GM23338 (cell line): Measurements from ENCODE around the gene C11orf65. TPM values are rescaled to one million over a fixed set of nuclear protein-coding genes. Genes with fewer than 3 reads are reported as not detected.
"Not testable (repeated sequence)": the region's sequence is repeated elsewhere in the genome, so short reads cannot be mapped to it uniquely, and the experiment has no call there.

Experiments
- ATAC-seq: fragments of 200-7000 bp; cut with Tn5 transposase; 3 replicates; pipeline ENCODE4 v1.9.1; 2020
- DNase-seq: peaks from one replicate; pipeline ENCODE4 v3.0.0-alpha.2; 2015; ENCODE audit warnings: low spot score
- H2AFZ ChIP-seq: fragments of 200-600 bp; sonication (generic); 2 replicates; pipeline ENCODE4 v1.8.0; 2016; ENCODE audit warnings: antibody characterized with exemption, mild to moderate bottlenecking, moderate library complexity
- H3F3A ChIP-seq: fragments of 200-600 bp; sonication (generic); replicated peaks from 2 replicates; pipeline ENCODE4 v1.8.0; 2017; ENCODE audit warnings: antibody characterized with exemption, mixed run types, low read depth
- H3K27ac ChIP-seq: fragments of 200-600 bp; sonication (generic); 2 replicates; pipeline ENCODE4 v1.6.1; 2016; ENCODE audit warnings: low read depth
- H3K27me3 ChIP-seq: fragments of 200-600 bp; sonication (generic); 2 replicates; pipeline ENCODE4 v1.8.0; 2016; ENCODE audit warnings: mild to moderate bottlenecking, mixed run types, moderate library complexity; ENCODE audit not compliant: insufficient read depth
- H3K36me3 ChIP-seq: fragments of 200-600 bp; sonication (generic); 2 replicates; pipeline ENCODE4 v1.8.0; 2016; ENCODE audit warnings: mild to moderate bottlenecking; ENCODE audit not compliant: insufficient read depth
- H3K4me1 ChIP-seq: fragments of 200-600 bp; sonication (generic); 2 replicates; pipeline ENCODE4 v1.8.0; 2016; ENCODE audit warnings: mild to moderate bottlenecking, moderate library complexity; ENCODE audit not compliant: insufficient read depth
- H3K4me2 ChIP-seq: fragments of 200-600 bp; sonication (generic); 2 replicates; pipeline ENCODE4 v1.7.1; 2017; ENCODE audit warnings: mixed run types
- H3K4me3 ChIP-seq: fragments of 200-600 bp; sonication (generic); 2 replicates; pipeline ENCODE4 v1.6.1; 2016; ENCODE audit warnings: mixed run types
- H3K79me2 ChIP-seq: fragments of 200-600 bp; sonication (generic); replicated peaks from 2 replicates; pipeline ENCODE4 v1.8.0; 2017; ENCODE audit warnings: mild to moderate bottlenecking; ENCODE audit not compliant: insufficient read depth
- H3K9me2 ChIP-seq: fragments of 200-600 bp; sonication (generic); 2 replicates; pipeline ENCODE4 v1.8.0; 2017; ENCODE audit not compliant: insufficient read depth
- H4K20me1 ChIP-seq: fragments of 200-600 bp; sonication (generic); replicated peaks from 2 replicates; pipeline ENCODE4 v1.8.0; 2017; ENCODE audit warnings: mild to moderate bottlenecking; ENCODE audit not compliant: insufficient read depth
- H3K27ac Mint-ChIP-seq: 2 replicates; pipeline ENCODE4 v1.8.0; 2020; ENCODE audit warnings: inconsistent platforms, mild to moderate bottlenecking, moderate library complexity, mixed read lengths
- H3K27me3 Mint-ChIP-seq: 3 replicates; pipeline ENCODE4 v1.8.0; 2022; ENCODE audit warnings: low read depth, mild to moderate bottlenecking, moderate library complexity, mixed read lengths, inconsistent platforms; ENCODE audit not compliant: insufficient read depth, poor library complexity
- H3K36me3 Mint-ChIP-seq: 3 replicates; pipeline ENCODE4 v1.8.0; 2021; ENCODE audit warnings: low read depth, mild to moderate bottlenecking, inconsistent platforms, moderate library complexity, mixed read lengths
- H3K4me1 Mint-ChIP-seq: 3 replicates; pipeline ENCODE4 v1.8.0; 2020; ENCODE audit warnings: mild to moderate bottlenecking, inconsistent platforms, mixed read lengths
- H3K4me3 Mint-ChIP-seq: 3 replicates; pipeline ENCODE4 v1.8.0; 2021; ENCODE audit warnings: moderate library complexity, mild to moderate bottlenecking, inconsistent platforms, mixed read lengths
- H3K9me3 Mint-ChIP-seq: 3 replicates; pipeline ENCODE4 v1.8.0; 2020; ENCODE audit warnings: moderate library complexity, mild to moderate bottlenecking, inconsistent platforms, mixed read lengths
- ETS1 ChIP-seq: IDR thresholded peaks from 2 replicates; pipeline ENCODE4 v1.6.1; 2016; ENCODE audit warnings: antibody characterized with exemption
- JUNB ChIP-seq: IDR thresholded peaks from one replicate; pipeline ENCODE4 v1.6.1; 2016; ENCODE audit warnings: antibody characterized with exemption; ENCODE audit not compliant: unreplicated experiment
- ZNF331 ChIP-seq: fragments of 250-450 bp; sonication (Bioruptor Pico); IDR thresholded peaks from 2 replicates; pipeline ENCODE4 v1.5.0; 2020; ENCODE audit warnings: low read depth, mild to moderate bottlenecking, moderate library complexity
- polyA plus RNA-seq: library from polyadenylated mRNA; unstranded; fragments of >200 nt; fragmentation: Nextera tagmentation; extraction: Ambion mirVana; gene quantifications from 2 replicates; pipeline ENCODE4 v1.2.1, GENCODE V29; 2016
- total RNA-seq: library from RNA; depleted of rRNA; stranded (reverse); fragments of >200 nt; shearing (Covaris generic); gene quantifications from 2 replicates; pipeline ENCODE4 v1.2.3, GENCODE V29; 2014
- TF ChIP-seq, protein P1 (sequence below), 2 experiments: fragments of 200-600 bp in 1 of 2; sonication (generic) in 1 of 2; conservative IDR thresholded peaks; 2 replicates each; pipeline versions ENCODE4 v1.5.1 to v1.6.1; 2016 to 2017; ENCODE audit warnings: antibody characterized with exemption in 2 of 2, low read depth in 2 of 2, mild to moderate bottlenecking in 2 of 2, moderate library complexity in 1 of 2
- TF ChIP-seq, protein P2 (sequence below): fragments of 250-450 bp; sonication (Bioruptor Pico); IDR thresholded peaks from 2 replicates; pipeline ENCODE4 v1.5.0; 2020; ENCODE audit warnings: mild to moderate bottlenecking, moderate library complexity

The C11orf65 gene
- total and polyA plus RNA-seq, 2 experiments from 2014 or later: 0.21 to 1.7 TPM

GRCh38 chr11:108417551-108417950 lies 49.8 kb downstream of the C11orf65 start:
- H3K4me2 ChIP-seq, ATAC-seq, H3K27me3 ChIP-seq, H3K36me3 ChIP-seq, H3K27ac ChIP-seq, H3K4me3 Mint-ChIP-seq, H3K4me1 ChIP-seq, H4K20me1 ChIP-seq, H3K27me3 Mint-ChIP-seq, H2AFZ ChIP-seq, H3K9me2 ChIP-seq, H3K79me2 ChIP-seq, H3K4me1 Mint-ChIP-seq, H3K4me3 ChIP-seq, H3F3A ChIP-seq, H3K36me3 Mint-ChIP-seq, H3K27ac Mint-ChIP-seq: not testable (repeated sequence)
- peak; percentile 41 for DNase-seq
- peaks cover 15% of the 10 kb centered on the region for H3K9me3 Mint-ChIP-seq
- TF ChIP-seq, protein P1, sequence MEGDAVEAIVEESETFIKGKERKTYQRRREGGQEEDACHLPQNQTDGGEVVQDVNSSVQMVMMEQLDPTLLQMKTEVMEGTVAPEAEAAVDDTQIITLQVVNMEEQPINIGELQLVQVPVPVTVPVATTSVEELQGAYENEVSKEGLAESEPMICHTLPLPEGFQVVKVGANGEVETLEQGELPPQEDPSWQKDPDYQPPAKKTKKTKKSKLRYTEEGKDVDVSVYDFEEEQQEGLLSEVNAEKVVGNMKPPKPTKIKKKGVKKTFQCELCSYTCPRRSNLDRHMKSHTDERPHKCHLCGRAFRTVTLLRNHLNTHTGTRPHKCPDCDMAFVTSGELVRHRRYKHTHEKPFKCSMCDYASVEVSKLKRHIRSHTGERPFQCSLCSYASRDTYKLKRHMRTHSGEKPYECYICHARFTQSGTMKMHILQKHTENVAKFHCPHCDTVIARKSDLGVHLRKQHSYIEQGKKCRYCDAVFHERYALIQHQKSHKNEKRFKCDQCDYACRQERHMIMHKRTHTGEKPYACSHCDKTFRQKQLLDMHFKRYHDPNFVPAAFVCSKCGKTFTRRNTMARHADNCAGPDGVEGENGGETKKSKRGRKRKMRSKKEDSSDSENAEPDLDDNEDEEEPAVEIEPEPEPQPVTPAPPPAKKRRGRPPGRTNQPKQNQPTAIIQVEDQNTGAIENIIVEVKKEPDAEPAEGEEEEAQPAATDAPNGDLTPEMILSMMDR (conservative IDR thresholded peaks at IDR 0.05; ENCODE audit: low read depth in 2 of 2): peak; percentile 50 to 76

DNA sequence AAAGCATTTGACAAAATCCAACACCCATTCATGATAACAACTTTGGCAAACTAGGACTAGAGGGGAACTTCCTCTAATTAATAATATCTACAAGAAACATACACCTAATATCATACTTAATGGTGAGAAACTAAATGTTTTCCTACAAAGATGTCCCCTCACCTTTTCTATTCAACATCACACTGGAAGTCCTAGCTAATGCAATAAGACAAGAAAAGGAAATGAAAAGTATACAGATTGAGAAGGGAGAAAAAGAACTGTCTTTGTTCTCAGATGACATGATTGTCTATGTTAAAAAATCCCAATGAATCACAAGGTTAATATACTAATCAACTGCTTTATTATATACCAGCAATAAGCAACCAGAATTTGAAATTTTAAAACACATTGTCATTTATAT lies 52.4 kb downstream of the C11orf65 start:
- Histone ChIP-seq H3K9me2 (no peaks in the 10 kb centered on the region), H3K4me3 (no peak overlapping the region), H2AFZ (no peak overlapping the region), H3K36me3 (peaks cover 6% of the 10 kb centered on the region; the same call in 1 of the 2 replicates), H3K27ac (no peak overlapping the region), H3K79me2 (no peaks in the 10 kb centered on the region), H4K20me1 (no peaks in the 10 kb centered on the region), H3K4me2 (no peak overlapping the region), H3F3A (no peaks in the 10 kb centered on the region), H3K27me3 (no peaks in the 10 kb centered on the region), H3K4me1 (no peaks in the 10 kb centered on the region)
- ATAC-seq: no peak
- Mint-ChIP-seq H3K27me3 (peaks cover 3% of the 10 kb centered on the region), H3K27ac (no peak overlapping the region), H3K4me3 (no peak overlapping the region), H3K36me3 (no peaks in the 10 kb centered on the region), H3K9me3 (peaks cover 10% of the 10 kb centered on the region; the same call in 1 of the 3 replicates), H3K4me1 (no peaks in the 10 kb centered on the region)
- DNase-seq: no peak
- no peak for TF ChIP-seq ZNF331 (CRISPR knock-in tag)

DNA sequence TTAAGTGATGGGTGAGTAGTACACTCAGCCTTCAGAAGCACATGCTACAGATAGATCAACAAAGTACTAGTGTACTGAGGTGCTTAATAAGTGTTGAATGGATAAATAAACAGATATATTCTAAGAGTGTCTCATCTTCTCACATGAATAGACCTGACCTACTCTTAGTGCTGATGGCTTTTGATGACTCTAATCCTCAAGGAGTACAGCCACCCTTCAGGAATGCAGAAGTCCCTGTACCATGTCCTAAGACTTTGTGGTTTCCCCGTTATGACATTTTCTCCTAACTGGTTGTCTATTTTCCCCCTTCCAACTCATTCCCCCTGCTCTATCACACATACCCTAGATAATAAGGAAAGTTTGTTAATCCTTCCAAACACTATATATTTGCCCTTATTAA lies 61.6 kb downstream of the C11orf65 start:
- Histone ChIP-seq H3K4me3 (no peak overlapping the region), H3K36me3 (no peaks in the 10 kb centered on the region), H3K4me1 (no peaks in the 10 kb centered on the region), H3K4me2 (no peak overlapping the region), H3K9me2 (no peaks in the 10 kb centered on the region), H3F3A (no peaks in the 10 kb centered on the region), H3K27ac (no peak overlapping the region), H3K79me2 (no peaks in the 10 kb centered on the region), H4K20me1 (no peaks in the 10 kb centered on the region), H3K27me3 (no peaks in the 10 kb centered on the region), H2AFZ (no peak overlapping the region)
- Mint-ChIP-seq H3K9me3 (no peaks in the 10 kb centered on the region), H3K4me1 (no peaks in the 10 kb centered on the region), H3K27me3 (peaks cover 2% of the 10 kb centered on the region), H3K27ac (no peak overlapping the region), H3K4me3 (no peak overlapping the region), H3K36me3 (no peaks in the 10 kb centered on the region)
- no peak for ATAC-seq
- DNase-seq: no peak
- TF ChIP-seq ETS1 (no peak), JUNB (no peak)
- TF ChIP-seq, protein P2, sequence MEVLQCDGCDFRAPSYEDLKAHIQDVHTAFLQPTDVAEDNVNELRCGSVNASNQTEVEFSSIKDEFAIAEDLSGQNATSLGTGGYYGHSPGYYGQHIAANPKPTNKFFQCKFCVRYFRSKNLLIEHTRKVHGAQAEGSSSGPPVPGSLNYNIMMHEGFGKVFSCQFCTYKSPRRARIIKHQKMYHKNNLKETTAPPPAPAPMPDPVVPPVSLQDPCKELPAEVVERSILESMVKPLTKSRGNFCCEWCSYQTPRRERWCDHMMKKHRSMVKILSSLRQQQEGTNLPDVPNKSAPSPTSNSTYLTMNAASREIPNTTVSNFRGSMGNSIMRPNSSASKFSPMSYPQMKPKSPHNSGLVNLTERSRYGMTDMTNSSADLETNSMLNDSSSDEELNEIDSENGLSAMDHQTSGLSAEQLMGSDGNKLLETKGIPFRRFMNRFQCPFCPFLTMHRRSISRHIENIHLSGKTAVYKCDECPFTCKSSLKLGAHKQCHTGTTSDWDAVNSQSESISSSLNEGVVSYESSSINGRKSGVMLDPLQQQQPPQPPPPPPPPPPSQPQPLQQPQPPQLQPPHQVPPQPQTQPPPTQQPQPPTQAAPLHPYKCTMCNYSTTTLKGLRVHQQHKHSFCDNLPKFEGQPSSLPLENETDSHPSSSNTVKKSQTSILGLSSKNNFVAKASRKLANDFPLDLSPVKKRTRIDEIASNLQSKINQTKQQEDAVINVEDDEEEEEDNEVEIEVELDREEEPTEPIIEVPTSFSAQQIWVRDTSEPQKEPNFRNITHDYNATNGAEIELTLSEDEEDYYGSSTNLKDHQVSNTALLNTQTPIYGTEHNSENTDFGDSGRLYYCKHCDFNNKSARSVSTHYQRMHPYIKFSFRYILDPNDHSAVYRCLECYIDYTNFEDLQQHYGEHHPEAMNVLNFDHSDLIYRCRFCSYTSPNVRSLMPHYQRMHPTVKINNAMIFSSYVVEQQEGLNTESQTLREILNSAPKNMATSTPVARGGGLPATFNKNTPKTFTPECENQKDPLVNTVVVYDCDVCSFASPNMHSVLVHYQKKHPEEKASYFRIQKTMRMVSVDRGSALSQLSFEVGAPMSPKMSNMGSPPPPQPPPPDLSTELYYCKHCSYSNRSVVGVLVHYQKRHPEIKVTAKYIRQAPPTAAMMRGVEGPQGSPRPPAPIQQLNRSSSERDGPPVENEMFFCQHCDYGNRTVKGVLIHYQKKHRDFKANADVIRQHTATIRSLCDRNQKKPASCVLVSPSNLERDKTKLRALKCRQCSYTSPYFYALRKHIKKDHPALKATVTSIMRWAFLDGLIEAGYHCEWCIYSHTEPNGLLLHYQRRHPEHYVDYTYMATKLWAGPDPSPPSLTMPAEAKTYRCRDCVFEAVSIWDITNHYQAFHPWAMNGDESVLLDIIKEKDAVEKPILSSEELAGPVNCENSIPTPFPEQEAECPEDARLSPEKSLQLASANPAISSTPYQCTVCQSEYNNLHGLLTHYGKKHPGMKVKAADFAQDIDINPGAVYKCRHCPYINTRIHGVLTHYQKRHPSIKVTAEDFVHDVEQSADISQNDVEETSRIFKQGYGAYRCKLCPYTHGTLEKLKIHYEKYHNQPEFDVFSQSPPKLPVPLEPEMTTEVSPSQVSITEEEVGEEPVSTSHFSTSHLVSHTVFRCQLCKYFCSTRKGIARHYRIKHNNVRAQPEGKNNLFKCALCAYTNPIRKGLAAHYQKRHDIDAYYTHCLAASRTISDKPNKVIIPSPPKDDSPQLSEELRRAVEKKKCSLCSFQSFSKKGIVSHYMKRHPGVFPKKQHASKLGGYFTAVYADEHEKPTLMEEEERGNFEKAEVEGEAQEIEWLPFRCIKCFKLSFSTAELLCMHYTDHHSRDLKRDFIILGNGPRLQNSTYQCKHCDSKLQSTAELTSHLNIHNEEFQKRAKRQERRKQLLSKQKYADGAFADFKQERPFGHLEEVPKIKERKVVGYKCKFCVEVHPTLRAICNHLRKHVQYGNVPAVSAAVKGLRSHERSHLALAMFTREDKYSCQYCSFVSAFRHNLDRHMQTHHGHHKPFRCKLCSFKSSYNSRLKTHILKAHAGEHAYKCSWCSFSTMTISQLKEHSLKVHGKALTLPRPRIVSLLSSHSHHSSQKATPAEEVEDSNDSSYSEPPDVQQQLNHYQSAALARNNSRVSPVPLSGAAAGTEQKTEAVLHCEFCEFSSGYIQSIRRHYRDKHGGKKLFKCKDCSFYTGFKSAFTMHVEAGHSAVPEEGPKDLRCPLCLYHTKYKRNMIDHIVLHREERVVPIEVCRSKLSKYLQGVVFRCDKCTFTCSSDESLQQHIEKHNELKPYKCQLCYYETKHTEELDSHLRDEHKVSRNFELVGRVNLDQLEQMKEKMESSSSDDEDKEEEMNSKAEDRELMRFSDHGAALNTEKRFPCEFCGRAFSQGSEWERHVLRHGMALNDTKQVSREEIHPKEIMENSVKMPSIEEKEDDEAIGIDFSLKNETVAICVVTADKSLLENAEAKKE (CRISPR knock-in tag): no peak
- TF ChIP-seq, protein P1 (conservative IDR thresholded peaks at IDR 0.05; ENCODE audit: low read depth in 2 of 2): no peak
